Uterus (tissue), 4 donors: Measurements from ENCODE around the gene NBEA. TPM values are rescaled to one million over a fixed set of nuclear protein-coding genes. Genes with fewer than 3 reads are reported as not detected.
"Not testable (repeated sequence)": the region's sequence is repeated elsewhere in the genome, so short reads cannot be mapped to it uniquely, and the experiment has no call there.

Experiments
- DNase-seq, 2 donors: peaks; one replicate each; pipeline ENCODE4 v3.0.0-alpha.2; 2019 to 2020
- H3K27ac ChIP-seq, 2 donors: fragments of 200-600 bp; sonication (generic); 1 replicate in 1 of 2; 2 replicates in 1 of 2; pipeline ENCODE4 v1.5.1; 2016 to 2018
- H3K27me3 ChIP-seq, 2 donors: fragments of 200-600 bp; sonication (generic); one replicate each; pipeline ENCODE4 v1.5.1; 2018 to 2019; ENCODE audit warnings: control low read depth in 1 of 2
- H3K36me3 ChIP-seq, 2 donors: fragments of 200-600 bp; sonication (generic); one replicate each; pipeline ENCODE4 v1.5.1; 2019; ENCODE audit warnings: control low read depth in 1 of 2
- H3K4me1 ChIP-seq, 2 donors: fragments of 200-600 bp; sonication (generic); one replicate each; pipeline ENCODE4 v1.5.1; 2018 to 2019; ENCODE audit warnings: control low read depth in 1 of 2
- H3K4me3 ChIP-seq, 2 donors: fragments of 200-600 bp; sonication (generic); 1 replicate in 1 of 2; 2 replicates in 1 of 2; pipeline ENCODE4 v1.5.1; 2018 to 2019; ENCODE audit warnings: mild to moderate bottlenecking in 1 of 2
- H3K9me3 ChIP-seq, 2 donors: fragments of 200-600 bp; sonication (generic); one replicate each; pipeline ENCODE4 v1.5.1; 2019; ENCODE audit warnings: control low read depth in 1 of 2
- CTCF ChIP-seq, 4 experiments: fragments of 200-600 bp in 2 of 4; fragments of 450-650 bp in 2 of 4; sonication (generic) in 2 of 4; IDR thresholded peaks; one replicate each; pipeline ENCODE4 v1.5.1; 2016 to 2019; ENCODE audit warnings: antibody characterized with exemption in 4 of 4, mild to moderate bottlenecking in 2 of 4, moderate library complexity in 1 of 4
- POLR2A ChIP-seq, 2 donors: fragments of 450-650 bp; IDR thresholded peaks; one replicate each; pipeline ENCODE4 v1.6.1; 2016; ENCODE audit warnings: antibody characterized with exemption in 2 of 2, mild to moderate bottlenecking in 1 of 2, moderate library complexity in 1 of 2
- intact Hi-C: fragments of 100-400 bp; cut with DNase I; formaldehyde crosslinking; loops from one replicate; pipeline ENCODE4 v1.15.1; 2023; ENCODE audit warnings: low total_unique reads
- total RNA-seq, 4 donors: library from RNA; depleted of rRNA in 3 of 4; stranded (reverse); fragments of >200 nt in 3 of 4; gene quantifications; one replicate each; pipeline versions ENCODE4 v1.1.0 to v1.2.4, GENCODE V29; 2014 to 2023
- donor health status: DM: yes; HTN: yes; CAD: no.

Gene NBEA
- total RNA-seq, 4 donors from 2014 or later = 15.6 to 58.1 (median 37.3) TPM

DNA sequence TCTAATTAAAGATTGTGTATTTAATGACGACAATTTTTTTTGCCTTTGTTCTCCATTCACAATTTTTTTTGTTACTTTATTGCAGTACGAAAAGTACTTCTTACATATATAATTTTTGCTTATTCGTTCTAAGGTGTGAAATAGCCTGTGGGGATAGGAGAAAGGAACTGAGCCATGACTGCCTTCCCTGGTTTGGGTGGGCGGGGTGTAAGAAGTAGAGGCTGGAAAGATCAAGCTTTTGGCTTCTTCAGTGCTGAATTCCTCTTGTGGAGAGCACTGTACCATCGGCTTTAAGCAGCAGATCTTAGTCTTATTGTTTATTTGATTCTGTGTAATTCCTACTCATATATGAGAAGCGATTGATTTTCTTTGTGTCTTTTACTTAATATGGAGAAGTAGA lies 115.8 kb downstream of the NBEA start:
- no peak overlapping the region for H3K27ac ChIP-seq
- intact Hi-C loops = no loop called here
- H3K4me3 ChIP-seq = no peak overlapping the region
- H3K36me3 ChIP-seq = no peaks in the 10 kb centered on the region
- H3K9me3 ChIP-seq = no peaks in the 10 kb centered on the region
- no peak for DNase-seq
- TF ChIP-seq POLR2A (IDR thresholded peaks at IDR 0.05) (no peak), CTCF (IDR thresholded peaks at IDR 0.05) (no peak)
- H3K4me1 ChIP-seq = no peaks in the 10 kb centered on the region
- no peaks in the 10 kb centered on the region for H3K27me3 ChIP-seq

GRCh38 chr13:35058585-35058984 lies 116.5 kb downstream of the NBEA start:
- intact Hi-C loops, H3K9me3 ChIP-seq, H3K4me3 ChIP-seq, H3K27me3 ChIP-seq, H3K27ac ChIP-seq, DNase-seq, H3K36me3 ChIP-seq, H3K4me1 ChIP-seq: not testable (repeated sequence)

GRCh38 chr13:35086667-35087066 lies 144.6 kb downstream of the NBEA start:
- Histone ChIP-seq H3K4me1 (no peaks in the 10 kb centered on the region), H3K27ac (no peak overlapping the region), H3K9me3 (peaks cover 0 to 3% of the 10 kb centered on the region in 2 donors), H3K4me3 (no peak overlapping the region), H3K36me3 (no peaks in the 10 kb centered on the region), H3K27me3 (no peaks in the 10 kb centered on the region)
- no peak for TF ChIP-seq POLR2A (IDR thresholded peaks at IDR 0.05)
- TF ChIP-seq CTCF (IDR thresholded peaks at IDR 0.05) = no peak
- intact Hi-C loops = no loop called here
- no peak for DNase-seq

DNA sequence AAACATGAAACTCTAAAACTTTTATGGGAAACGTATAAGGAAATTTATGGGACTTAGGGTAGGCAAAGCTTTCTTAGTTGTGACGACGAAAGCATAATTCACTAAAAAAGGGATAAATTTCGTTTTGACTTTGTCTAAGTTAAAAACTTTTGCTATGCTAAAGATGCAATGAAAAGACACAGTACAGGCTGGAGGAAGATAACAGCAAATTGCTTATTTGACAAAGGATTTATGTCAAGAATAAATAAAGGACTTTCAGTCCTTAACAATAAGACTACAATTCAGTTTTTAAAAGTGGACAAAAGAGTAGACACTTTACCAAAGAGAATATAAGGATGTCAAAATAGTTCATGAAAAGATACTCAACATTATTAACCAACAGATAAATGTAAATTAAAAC lies 150.2 kb downstream of the NBEA start:
- Histone ChIP-seq H3K9me3 (no peaks in the 10 kb centered on the region), H3K27ac (no peak overlapping the region), H3K36me3 (no peaks in the 10 kb centered on the region), H3K4me1 (no peaks in the 10 kb centered on the region), H3K4me3 (no peak overlapping the region), H3K27me3 (no peaks in the 10 kb centered on the region)
- TF ChIP-seq CTCF (IDR thresholded peaks at IDR 0.05) (no peak), POLR2A (IDR thresholded peaks at IDR 0.05) (no peak)
- no peak for DNase-seq
- intact Hi-C loops = no loop called here

DNA sequence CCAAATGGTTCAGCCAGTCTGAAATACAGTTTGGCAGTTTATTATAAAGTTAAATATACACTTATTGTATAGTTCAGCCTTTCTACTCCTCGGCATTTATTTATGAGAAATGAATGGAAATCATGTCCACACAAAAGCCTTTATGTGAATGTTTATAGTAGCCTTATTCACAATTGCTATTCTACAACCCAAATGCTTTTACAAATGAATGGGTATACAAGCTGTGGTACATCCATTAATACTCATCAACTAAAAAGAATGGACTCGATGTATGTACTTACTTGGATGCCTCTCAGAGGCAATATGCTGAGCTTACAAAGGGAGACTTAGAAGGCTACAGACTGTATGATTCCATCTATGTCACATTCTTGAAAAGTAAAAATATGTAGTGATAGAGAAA lies 150.7 kb downstream of the NBEA start:
- intact Hi-C loops = no loop called here
- Histone ChIP-seq H3K4me3 (no peak overlapping the region), H3K36me3 (no peaks in the 10 kb centered on the region), H3K27ac (no peak overlapping the region), H3K4me1 (no peaks in the 10 kb centered on the region), H3K27me3 (no peaks in the 10 kb centered on the region), H3K9me3 (no peaks in the 10 kb centered on the region)
- no peak for DNase-seq
- TF ChIP-seq CTCF (IDR thresholded peaks at IDR 0.05) = no peak
- TF ChIP-seq POLR2A (IDR thresholded peaks at IDR 0.05) = no peak

DNA sequence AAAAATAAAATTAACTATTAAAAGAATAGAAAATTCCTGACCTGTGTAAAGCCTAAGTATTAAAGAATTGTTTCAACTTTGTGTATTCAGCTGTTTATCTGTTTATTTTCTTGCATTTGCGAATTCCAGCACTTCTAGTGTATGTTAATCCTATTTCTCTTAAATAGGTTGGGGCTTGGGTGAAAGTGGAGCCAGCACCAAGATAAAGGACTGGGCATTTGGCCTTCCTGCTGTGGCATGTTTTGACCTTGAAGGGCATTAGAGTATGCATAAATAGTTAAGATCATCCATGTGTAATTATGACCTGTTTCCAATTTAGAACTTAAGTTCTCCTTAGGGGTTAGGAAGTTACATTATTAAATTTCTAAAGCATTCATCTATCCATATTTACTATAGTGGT lies 151.3 kb downstream of the NBEA start:
- Histone ChIP-seq H3K27ac (no peak overlapping the region), H3K9me3 (no peaks in the 10 kb centered on the region), H3K4me3 (no peak overlapping the region), H3K27me3 (no peaks in the 10 kb centered on the region), H3K36me3 (no peaks in the 10 kb centered on the region), H3K4me1 (no peaks in the 10 kb centered on the region)
- DNase-seq = no peak
- TF ChIP-seq POLR2A (IDR thresholded peaks at IDR 0.05) (no peak), CTCF (IDR thresholded peaks at IDR 0.05) (no peak)
- intact Hi-C loops = no loop called here

DNA sequence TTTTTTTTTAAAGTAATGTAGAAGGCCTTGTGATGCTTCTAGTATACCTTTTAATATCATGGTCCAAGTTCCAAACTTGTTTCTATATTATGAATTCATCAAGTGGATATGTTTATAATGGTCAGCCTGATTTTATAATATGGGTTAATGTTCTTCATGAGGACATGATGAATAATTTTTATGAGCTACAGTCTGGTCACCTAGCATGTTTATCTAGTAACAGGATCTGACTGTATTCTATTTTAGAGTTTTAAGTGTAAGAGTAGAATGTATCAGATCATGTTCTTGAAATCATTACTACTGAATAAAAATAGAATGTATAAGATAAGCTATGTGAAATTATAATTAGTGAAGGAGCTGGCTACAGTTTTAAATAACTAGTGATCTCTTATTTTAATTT lies 164.7 kb downstream of the NBEA start:
- intact Hi-C loops, H3K27me3 ChIP-seq, H3K9me3 ChIP-seq, H3K27ac ChIP-seq, DNase-seq, H3K36me3 ChIP-seq, H3K4me1 ChIP-seq, H3K4me3 ChIP-seq: not testable (repeated sequence)
